Measurements from ENCODE around the gene RAD51AP1. TPM values are rescaled to one million over a fixed set of nuclear protein-coding genes. Genes with fewer than 3 reads are reported as not detected.

Gene RAD51AP1
- total and polyA plus RNA-seq, 2 donors from 2014 or later, result 0.52 to 2.9 TPM

DNA sequence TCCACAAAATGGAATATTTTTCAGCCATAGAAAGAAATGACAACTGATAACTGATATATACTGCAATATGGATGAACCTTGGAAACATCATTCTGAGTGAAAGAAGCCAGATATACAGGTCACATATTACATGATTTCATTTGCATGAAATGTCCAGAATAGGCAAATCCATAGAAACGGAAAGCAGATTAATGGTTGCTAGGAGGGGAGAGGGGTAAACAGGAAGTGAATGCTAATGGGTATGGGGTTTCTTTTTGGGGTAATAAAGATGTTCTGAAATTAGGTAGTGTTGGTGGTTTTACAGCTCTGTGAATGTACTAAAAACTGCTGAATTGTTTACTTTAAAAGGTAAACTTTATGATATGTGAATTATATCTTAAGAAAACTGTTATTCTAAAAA lies 6.5 kb downstream of the RAD51AP1 start:
- Histone ChIP-seq H3K27ac (ENCODE audit: low read depth in 2 of 2, low read length in 2 of 2) (no peak overlapping the region), H3K36me3 (ENCODE audit: control insufficient read depth in 2 of 3, insufficient read depth in 3 of 3, low read length in 3 of 3) (no peaks in the 10 kb centered on the region), H3K4me1 (ENCODE audit: control insufficient read depth in 2 of 3, insufficient read depth in 2 of 3, low read depth in 1 of 3, low read length in 3 of 3) (no peaks in the 10 kb centered on the region), H3K27me3 (ENCODE audit: control insufficient read depth, insufficient read depth, low read length) (no peaks in the 10 kb centered on the region), H3K9me3 (ENCODE audit: control insufficient read depth in 2 of 3, insufficient read depth in 1 of 3, low read length in 3 of 3) (no peaks in the 10 kb centered on the region), H3K4me3 (ENCODE audit: low read length in 3 of 3) (no peak overlapping the region), H3K9ac (ENCODE audit: low read length in 3 of 3) (no peak overlapping the region)
- intact Hi-C loops (cut with DNase I), result no loop called here
- DNase-seq, result no peak
- no peak for FAIRE-seq
- TF ChIP-seq, protein P1, sequence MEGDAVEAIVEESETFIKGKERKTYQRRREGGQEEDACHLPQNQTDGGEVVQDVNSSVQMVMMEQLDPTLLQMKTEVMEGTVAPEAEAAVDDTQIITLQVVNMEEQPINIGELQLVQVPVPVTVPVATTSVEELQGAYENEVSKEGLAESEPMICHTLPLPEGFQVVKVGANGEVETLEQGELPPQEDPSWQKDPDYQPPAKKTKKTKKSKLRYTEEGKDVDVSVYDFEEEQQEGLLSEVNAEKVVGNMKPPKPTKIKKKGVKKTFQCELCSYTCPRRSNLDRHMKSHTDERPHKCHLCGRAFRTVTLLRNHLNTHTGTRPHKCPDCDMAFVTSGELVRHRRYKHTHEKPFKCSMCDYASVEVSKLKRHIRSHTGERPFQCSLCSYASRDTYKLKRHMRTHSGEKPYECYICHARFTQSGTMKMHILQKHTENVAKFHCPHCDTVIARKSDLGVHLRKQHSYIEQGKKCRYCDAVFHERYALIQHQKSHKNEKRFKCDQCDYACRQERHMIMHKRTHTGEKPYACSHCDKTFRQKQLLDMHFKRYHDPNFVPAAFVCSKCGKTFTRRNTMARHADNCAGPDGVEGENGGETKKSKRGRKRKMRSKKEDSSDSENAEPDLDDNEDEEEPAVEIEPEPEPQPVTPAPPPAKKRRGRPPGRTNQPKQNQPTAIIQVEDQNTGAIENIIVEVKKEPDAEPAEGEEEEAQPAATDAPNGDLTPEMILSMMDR (IDR thresholded peaks at IDR 0.05; ENCODE audit: borderline replicate concordance, extremely low read depth, insufficient read depth), result no peak

DNA sequence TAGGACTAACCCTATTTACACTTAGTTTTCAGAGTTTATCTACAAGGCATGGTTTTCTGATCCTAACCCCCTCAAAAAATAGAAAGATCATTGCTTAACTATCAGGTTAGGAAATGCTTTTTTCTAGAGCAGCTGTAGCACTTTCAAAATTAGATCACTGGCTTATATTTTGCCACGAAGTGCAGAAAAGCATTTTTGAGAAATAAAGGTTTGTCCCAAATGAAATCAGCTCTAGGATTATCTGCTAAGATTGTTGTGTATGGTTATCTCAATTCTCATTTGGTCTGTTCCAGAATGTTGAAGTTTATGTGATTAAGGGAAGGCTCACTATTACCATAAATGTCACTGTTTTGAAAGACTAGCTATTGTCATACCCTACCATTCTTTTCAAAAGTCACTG lies 13.5 kb downstream of the RAD51AP1 start:
- TF ChIP-seq, protein P1 (IDR thresholded peaks at IDR 0.05; ENCODE audit: borderline replicate concordance, extremely low read depth, insufficient read depth), result no peak
- DNase-seq, result no peak
- H3K27me3 ChIP-seq (ENCODE audit: control insufficient read depth, insufficient read depth, low read length), result no peaks in the 10 kb centered on the region
- FAIRE-seq, result no peak
- H3K4me1 ChIP-seq (ENCODE audit: control insufficient read depth in 2 of 3, insufficient read depth in 2 of 3, low read depth in 1 of 3, low read length in 3 of 3), result no peaks in the 10 kb centered on the region
- H3K4me3 ChIP-seq (ENCODE audit: low read length in 3 of 3), result no peak overlapping the region
- intact Hi-C loops (cut with DNase I), result no loop called here
- H3K36me3 ChIP-seq (ENCODE audit: control insufficient read depth in 2 of 3, insufficient read depth in 3 of 3, low read length in 3 of 3), result peaks cover 0 to 2% (median 0%) of the 10 kb centered on the region in 3 donors
- H3K9ac ChIP-seq (ENCODE audit: low read length in 3 of 3), result no peak overlapping the region
- no peaks in the 10 kb centered on the region for H3K9me3 ChIP-seq (ENCODE audit: control insufficient read depth in 2 of 3, insufficient read depth in 1 of 3, low read length in 3 of 3)
- no peak overlapping the region for H3K27ac ChIP-seq (ENCODE audit: low read depth in 2 of 2, low read length in 2 of 2)

DNA sequence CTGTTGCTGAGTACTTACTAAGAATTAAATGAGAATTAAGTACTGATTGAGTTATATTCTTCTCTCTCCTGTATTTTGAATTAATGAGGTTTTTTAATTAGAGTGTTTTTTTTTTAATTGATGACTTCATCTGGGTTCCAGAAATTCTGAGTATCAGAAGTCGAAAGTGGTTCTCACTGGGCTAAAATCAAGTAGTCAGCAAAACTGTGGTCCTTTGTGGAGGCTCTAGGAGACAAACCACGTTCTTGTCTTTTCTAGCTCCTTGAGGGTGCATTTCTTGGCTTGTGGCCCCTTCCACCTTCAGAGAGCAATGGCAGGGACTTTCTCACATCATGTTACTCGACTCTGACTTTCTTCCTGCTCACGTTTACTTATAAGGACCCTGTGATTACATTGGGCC lies 15.3 kb downstream of the RAD51AP1 start:
- DNase-seq (no peak), FAIRE-seq (no peak)
- peaks cover 0 to 2% (median 0%) of the 10 kb centered on the region in 3 donors for H3K36me3 ChIP-seq (ENCODE audit: control insufficient read depth in 2 of 3, insufficient read depth in 3 of 3, low read length in 3 of 3)
- no peaks in the 10 kb centered on the region for H3K9me3 ChIP-seq (ENCODE audit: control insufficient read depth in 2 of 3, insufficient read depth in 1 of 3, low read length in 3 of 3)
- H3K27me3 ChIP-seq (ENCODE audit: control insufficient read depth, insufficient read depth, low read length), result no peaks in the 10 kb centered on the region
- intact Hi-C loops (cut with DNase I), result no loop called here
- H3K4me3 ChIP-seq (ENCODE audit: low read length in 3 of 3), result no peak overlapping the region
- TF ChIP-seq, protein P1 (IDR thresholded peaks at IDR 0.05; ENCODE audit: borderline replicate concordance, extremely low read depth, insufficient read depth), result no peak
- H3K4me1 ChIP-seq (ENCODE audit: control insufficient read depth in 2 of 3, insufficient read depth in 2 of 3, low read depth in 1 of 3, low read length in 3 of 3), result no peaks in the 10 kb centered on the region
- H3K27ac ChIP-seq (ENCODE audit: low read depth in 2 of 2, low read length in 2 of 2), result no peak overlapping the region
- H3K9ac ChIP-seq (ENCODE audit: low read length in 3 of 3), result no peak overlapping the region

DNA sequence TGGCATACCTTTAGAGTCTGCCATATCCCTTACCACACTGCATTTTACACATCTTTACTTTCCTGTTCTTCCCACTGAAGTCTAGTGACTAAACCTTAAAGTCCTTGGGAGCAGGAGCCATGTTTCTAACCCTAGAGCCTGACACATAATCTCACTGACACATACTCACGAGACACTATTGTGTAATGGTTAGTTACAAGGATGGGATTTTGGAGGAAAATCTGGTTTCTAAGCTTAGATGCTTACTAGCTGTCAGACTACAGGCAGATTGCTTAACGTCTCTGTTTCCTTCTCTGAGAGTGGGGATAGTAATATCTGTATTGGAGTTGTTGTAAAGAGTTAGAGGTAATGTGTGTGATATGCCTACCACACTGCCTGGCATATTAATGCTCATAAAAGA lies 17.1 kb downstream of the RAD51AP1 start:
- intact Hi-C loops (cut with DNase I), result no loop called here
- H3K27me3 ChIP-seq (ENCODE audit: control insufficient read depth, insufficient read depth, low read length), result no peaks in the 10 kb centered on the region
- TF ChIP-seq, protein P1 (IDR thresholded peaks at IDR 0.05; ENCODE audit: borderline replicate concordance, extremely low read depth, insufficient read depth), result no peak

More for the DNA sequence above, 17.1 kb downstream of the RAD51AP1 start:
- Histone ChIP-seq H3K4me1 (ENCODE audit: control insufficient read depth in 2 of 3, insufficient read depth in 2 of 3, low read depth in 1 of 3, low read length in 3 of 3) (no peaks in the 10 kb centered on the region), H3K9me3 (ENCODE audit: control insufficient read depth in 2 of 3, insufficient read depth in 1 of 3, low read length in 3 of 3) (no peaks in the 10 kb centered on the region), H3K9ac (ENCODE audit: low read length in 3 of 3) (no peak overlapping the region), H3K27ac (ENCODE audit: low read depth in 2 of 2, low read length in 2 of 2) (no peak overlapping the region), H3K4me3 (ENCODE audit: low read length in 3 of 3) (no peak overlapping the region), H3K36me3 (ENCODE audit: control insufficient read depth in 2 of 3, insufficient read depth in 3 of 3, low read length in 3 of 3) (peaks cover 0 to 2% (median 0%) of the 10 kb centered on the region in 3 donors)
- FAIRE-seq (no peak), DNase-seq (no peak)

Measured in kidney (tissue), 14 donors.